ENCODE results near the gene KRT83.

- TF ChIP-seq, protein P1, sequence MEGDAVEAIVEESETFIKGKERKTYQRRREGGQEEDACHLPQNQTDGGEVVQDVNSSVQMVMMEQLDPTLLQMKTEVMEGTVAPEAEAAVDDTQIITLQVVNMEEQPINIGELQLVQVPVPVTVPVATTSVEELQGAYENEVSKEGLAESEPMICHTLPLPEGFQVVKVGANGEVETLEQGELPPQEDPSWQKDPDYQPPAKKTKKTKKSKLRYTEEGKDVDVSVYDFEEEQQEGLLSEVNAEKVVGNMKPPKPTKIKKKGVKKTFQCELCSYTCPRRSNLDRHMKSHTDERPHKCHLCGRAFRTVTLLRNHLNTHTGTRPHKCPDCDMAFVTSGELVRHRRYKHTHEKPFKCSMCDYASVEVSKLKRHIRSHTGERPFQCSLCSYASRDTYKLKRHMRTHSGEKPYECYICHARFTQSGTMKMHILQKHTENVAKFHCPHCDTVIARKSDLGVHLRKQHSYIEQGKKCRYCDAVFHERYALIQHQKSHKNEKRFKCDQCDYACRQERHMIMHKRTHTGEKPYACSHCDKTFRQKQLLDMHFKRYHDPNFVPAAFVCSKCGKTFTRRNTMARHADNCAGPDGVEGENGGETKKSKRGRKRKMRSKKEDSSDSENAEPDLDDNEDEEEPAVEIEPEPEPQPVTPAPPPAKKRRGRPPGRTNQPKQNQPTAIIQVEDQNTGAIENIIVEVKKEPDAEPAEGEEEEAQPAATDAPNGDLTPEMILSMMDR (conservative IDR thresholded peaks at IDR 0.05), result no peak
- TF ChIP-seq EZH2 (IDR thresholded peaks at IDR 0.05; ENCODE audit: low read depth), result no peak
Measured at GRCh38 chr12:52316701-52317100, 4.5 kb downstream of the KRT83 start.

Data from PC-9 (cell line).